ENCODE data around the gene FLRT2.

Gene FLRT2

DNA sequence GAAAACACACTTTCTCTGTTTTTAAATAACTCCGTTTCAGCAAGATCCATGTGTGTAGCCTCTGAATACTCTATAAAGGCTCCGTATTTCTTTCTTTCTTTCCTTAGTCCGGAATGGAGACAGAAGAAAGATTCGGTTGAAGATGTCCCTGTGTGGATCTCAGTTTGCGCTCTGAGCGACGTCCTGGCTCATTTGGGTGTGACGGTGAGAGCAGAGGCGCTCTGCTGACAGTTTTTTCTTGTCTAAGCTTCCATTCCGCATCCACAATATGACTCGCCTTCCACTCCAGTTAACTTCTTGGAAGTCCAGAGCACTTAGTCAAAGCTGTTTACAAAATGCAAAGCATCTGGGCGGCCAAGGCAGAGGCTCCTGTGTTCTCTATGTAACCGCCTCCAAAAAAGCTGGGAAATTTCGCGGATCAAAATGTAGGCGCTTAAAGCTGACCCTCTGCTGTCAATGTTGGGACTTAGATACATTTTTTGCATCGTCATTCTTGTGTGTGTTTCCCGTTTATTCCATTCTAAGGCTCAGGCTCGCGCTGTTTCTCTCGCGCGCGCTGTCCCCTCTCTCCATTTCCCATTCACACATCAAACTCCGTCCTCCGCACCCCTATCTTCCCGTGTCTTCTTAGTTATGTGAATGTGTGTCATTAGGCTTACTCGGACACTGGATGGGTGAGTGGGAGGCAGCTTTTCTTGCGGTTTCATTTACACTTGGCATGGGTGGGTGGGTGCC is 880 bp upstream of the FLRT2 start:
- no peak for DNase-seq (ENCODE audit: low read depth in 2 of 2, low spot score in 1 of 2)

DNA sequence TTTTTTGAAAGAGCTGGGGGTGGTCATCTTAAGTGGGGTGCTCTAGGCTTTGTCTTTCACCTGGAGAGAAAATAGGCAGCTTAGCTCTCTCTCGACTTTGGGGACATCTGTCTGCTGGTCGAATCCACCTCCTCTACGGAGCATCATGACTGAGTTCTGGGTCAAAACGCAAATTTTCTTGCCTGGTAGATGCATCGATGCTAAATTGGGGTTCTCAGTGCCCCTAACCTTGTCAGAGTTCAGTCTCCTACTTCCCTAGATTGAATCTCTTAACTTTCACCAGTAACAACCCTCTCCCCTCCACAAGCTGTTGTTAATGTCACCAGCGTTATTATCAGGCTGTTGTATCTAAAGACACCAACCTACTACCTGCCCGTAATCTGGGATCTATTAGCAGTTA is 682 bp downstream of the FLRT2 start:
- DNase-seq (ENCODE audit: low read depth in 2 of 2, low spot score in 1 of 2): no peak

DNA sequence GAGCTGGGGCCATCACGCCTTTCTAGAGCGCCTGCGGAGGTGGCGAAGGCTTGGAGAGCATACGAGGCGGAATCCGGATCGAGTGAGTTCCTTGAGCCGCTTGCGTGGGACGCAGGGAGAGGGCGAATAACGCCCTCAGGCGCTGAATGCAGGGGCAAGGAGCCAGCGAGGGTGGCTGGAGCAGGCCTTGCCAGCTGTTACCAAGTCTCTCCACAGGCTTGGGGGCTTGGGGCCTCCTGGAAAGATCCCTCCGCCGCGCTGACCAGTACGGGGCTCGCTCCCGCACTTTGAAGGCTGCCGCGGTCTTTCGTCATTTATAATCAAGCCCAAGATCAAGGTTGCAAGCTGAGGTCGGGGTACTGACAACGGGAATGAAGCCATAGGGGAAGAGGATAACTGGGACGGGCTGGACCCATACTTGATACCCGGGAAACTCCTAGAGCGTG is 1.2 kb downstream of the FLRT2 start:
- DNase-seq (ENCODE audit: low read depth in 2 of 2, low spot score in 1 of 2): no peak

DNA sequence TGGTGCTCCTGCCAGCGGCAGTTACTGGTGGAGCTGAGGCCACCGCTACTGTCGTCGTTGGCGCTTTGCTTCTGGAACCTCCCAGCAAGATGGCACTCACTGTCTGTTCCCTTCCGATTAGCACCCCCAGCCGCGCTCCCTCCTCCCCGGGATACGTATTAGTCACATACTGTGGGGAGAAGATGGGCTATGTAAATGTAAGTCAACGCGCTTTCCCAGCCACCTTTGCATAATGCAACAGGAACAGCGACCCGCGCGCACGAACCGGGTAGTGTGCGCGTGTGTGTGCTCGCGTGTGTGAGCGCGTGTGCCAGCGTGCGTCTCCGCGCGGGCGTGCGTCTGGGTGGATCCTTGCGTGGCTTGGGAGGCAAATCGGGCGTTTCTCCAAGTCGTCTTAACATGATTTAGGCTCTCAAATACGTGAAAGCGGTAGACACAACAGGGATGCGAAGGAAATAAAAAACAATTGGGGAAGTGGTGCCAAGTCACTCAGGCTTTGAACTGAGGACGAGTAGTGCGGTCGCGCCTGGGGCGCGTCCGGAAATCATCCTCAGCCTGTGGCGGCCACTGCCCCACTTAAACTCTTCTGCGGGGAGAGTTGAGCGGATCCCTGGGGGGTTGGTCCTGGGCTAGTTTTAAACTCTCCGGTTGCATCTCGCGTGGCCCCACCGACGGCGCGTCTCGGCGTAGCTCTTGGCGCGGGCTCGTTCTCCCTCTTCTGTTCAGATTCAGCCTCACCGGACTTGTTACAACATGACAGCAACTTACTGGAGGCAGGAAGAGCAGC is 1.8 kb downstream of the FLRT2 start:
- no peak for DNase-seq (ENCODE audit: low read depth in 2 of 2, low spot score in 1 of 2)

DNA sequence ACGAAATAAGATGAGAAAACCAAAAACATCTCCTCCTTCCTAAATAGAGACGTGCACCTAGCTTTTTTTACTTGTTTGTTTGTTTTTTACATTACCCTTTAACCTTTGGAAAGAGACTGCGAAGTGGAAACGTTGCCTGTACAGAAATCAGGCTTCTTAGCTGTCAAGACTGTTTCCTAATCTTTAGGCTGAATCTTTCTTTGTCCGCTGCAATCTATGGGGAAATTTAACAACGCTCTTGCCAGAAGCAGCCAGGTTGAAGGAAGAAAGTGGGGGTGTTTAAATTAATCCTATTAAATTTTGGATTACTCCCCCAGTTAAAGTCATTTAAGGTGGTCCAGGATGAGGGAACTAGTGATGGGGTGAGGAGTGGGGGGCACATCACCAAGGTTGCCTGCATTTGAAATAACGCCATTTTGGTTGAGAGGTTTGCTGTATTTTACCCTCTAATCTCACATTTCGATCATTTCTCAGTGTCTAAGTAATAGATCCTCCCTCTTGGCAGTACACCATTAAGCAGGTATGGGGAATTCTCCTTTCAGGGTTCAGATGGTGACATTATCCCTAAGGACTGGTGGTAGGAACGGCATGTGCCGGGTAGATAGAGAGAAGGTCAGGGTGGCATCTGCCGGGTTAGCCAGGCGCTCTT is 2.6 kb downstream of the FLRT2 start:
- DNase-seq (ENCODE audit: low read depth in 2 of 2, low spot score in 1 of 2): no peak

DNA sequence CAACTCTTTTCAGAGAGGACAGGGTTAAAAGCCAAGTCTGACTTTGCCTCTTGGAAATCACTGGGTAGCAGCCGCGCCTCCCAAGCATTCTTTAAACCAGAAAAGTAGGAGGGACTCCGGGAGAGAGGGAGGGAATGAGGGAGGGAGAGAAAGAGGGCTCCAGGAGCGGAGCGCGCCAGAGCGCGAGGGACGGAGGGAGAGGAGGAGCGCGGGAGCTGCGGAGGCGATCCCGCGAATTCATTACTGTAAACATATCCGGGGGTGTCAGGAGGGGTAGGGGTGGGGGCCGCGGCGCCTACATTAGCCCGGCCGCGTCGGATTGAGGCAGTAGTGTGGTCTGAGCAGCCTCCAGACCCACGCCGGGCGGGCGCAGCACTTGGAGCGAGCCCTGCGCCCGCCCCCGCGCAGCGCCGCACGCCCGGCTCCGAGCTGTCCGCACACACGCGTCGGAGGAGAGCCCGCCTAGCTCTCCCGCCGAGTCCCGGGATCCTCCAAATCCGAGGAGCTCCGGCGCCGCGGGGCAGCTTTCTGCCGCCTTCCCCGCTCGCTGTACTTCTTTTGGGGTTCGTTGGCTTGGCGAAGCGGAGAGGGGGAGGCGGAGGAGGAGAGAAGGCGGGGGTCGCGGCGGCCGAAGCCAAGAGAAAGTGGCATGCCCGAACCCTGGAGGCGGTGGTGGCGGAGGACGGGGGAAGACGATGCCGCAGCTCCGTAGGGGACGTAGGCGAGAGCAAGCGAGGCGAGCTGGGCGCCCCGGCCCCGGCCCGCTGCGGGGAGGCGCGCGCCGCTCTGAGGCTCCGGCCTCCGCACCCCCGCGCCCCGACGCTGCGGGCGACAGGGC is 3.3 kb downstream of the FLRT2 start:
- DNase-seq (ENCODE audit: low read depth in 2 of 2, low spot score in 1 of 2): no peak

DNA sequence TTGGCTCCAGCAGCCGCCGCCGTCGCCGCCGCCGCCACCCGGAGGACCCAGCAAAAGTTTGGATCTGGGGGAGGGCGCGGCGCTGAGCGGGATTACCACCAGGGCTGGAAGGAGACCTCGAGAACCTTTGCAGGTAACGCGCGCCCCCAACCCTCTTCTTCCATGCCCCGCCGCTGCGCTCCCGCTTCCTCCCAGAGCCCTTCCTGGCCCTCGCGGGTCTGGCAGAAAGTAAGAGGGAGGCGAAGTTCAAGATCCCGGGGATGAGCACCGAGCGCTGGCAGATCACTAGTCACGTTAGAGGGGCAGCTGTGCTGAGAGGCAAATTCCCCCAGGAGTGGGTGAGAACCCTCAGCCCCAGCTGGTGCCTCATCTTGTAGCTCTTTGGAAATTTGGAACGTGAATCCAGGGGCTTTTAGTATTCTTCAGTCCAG is 3.9 kb downstream of the FLRT2 start:
- no peak for DNase-seq (ENCODE audit: low read depth in 2 of 2, low spot score in 1 of 2)

DNA sequence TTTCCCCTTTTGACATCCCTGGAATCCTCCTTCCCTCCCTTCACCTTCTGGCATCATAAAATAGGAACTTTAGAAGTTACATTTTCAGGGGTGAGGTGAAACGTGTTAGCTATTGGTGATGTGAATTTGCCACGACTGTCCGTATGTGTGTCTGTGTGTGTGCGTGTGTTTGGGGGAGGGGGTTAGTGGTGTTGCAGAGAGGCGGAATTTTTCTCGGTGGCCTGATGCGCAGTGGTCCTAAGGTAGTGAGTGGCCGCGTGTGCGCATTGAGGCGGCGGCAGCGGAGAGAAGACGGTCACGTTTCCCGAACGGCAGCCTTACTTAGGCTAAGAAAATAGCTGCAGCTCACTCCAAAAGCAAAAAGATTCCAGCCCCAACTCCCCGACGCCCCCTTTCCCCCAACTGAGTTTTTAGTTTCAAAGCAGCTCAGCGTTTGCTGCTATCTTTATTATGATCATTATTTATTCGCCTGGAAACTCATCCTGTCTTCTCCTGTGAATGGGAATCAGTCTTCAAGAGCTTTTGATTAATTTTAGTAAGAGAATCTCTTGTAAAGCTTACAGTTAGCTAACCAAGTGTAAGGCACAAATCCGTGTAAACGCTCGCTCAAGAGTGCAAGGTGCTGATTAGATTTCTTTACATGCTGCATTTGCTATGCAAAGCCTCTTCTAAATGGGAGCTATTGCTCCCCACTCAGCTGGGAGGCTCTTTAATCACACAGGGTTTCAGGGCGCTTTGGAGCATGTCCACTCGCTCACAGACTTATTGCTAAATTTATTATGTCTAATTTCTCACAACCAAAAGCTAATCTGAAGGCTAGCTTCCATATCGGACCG is 4.7 kb downstream of the FLRT2 start:
- DNase-seq (ENCODE audit: low read depth in 2 of 2, low spot score in 1 of 2): no peak

DNA sequence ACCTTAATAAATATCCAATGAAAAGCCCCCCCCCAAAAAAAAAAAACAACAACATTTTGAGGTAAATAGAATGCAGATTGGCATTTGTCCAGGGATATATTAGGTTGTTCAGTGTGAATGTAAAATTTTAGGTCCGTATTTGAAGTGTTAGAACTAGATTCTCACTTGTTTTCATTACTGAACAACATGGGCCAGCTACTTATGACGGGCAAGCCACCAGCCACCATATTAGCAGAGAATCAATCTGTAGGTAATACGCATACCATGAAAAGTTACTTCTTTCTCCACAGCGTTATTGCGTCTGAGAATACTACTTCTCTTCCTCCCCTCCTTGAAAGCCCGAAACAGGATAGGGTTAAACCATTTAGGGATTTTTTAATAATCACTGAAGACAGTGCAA is 5.4 kb downstream of the FLRT2 start:
- no peak for DNase-seq (ENCODE audit: low read depth in 2 of 2, low spot score in 1 of 2)

DNA sequence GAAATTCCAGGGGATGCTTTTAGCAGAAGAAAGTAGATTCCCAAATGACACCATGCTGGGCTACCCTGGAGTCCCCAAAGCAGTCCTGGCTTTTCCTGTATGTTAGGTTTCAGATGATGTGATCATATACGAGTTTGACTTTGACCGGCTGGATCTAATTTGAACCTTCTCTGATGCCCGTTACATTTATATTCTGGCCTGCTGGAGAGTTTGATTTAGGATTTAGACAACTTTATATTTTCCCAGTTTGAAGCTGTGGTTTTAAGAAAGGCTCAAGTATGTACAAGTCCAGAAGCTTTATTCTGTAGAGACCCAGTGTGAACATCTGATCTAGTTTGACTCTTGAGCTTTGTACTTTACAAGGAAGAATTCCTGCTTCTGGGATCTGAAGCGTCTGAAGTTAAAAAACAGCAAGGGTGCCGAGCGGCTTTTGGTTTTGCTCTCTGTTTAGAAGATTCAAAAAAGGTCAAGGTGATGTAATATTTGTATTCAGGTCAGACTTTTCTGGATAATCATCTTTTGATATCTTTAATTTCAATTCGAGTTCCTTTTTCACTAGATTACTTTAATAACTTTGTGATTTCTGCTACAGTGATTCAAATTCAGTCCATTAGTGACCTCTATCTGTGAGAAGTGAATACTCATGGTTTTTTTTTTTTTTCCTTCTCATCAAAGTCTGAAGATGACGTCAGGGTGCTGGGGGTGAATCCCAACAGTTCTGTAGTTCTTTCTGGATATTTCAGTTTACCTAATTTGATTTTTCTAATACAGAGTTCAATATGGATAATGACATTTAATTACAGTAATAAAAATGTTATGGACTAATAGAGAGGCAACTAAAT is 6.3 kb downstream of the FLRT2 start:
- DNase-seq (ENCODE audit: low read depth in 2 of 2, low spot score in 1 of 2): no peak

DNA sequence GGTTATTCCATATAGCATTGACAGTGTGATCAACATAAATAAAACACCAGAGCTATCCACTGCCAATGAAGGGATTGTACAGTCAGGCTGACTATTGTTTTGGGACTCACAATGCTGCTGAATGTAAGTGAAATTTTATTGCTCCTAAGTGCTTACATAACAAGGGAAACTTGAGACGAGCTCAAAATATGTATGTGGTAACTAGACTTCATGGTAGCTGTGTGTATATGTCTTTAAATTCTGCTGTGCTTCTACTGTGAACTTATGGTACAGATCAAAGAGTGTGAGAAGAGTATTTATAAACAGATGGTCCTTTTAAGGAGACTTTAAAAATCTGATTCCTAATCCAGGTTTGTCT is 6.9 kb downstream of the FLRT2 start:
- DNase-seq (ENCODE audit: low read depth in 2 of 2, low spot score in 1 of 2): no peak

DNA sequence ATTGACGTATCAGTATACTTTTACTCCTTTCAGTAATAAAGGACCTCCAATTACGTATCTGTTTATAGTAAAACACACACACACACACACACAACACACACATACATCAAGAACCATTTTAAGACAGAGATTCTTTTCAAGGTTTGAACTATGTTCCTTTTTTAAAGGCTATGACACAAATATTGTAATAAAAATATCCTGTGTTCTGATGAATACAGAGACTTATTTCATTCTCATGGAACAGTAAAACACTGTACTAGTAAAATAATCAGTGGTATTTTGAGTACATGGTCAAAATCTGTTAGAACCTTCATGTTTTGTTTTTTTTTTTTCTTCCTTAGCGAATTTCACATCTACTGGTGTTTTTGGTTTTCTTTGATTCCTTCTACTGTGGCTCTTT is 7.6 kb downstream of the FLRT2 start:
- DNase-seq (ENCODE audit: low read depth in 2 of 2, low spot score in 1 of 2): no peak

DNA sequence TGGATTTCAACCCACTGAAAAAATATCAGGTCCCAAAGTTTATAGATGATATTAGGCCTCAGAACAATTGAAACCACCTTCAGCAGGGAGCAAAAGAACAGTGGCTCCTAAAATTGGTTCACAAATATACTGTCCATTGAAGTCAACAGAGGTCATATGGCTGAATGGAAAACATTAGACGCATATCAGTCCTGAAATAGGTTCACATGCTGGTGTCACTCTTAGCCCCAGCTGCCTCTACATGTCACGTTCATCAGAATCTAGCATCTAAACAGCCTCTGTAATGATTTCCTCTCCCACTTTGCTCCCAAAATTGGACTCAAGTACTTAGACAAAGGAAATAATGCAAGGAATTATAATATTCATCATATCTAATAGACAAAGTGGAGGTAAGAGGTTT is 8.7 kb downstream of the FLRT2 start:
- DNase-seq (ENCODE audit: low read depth in 2 of 2, low spot score in 1 of 2): no peak

DNA sequence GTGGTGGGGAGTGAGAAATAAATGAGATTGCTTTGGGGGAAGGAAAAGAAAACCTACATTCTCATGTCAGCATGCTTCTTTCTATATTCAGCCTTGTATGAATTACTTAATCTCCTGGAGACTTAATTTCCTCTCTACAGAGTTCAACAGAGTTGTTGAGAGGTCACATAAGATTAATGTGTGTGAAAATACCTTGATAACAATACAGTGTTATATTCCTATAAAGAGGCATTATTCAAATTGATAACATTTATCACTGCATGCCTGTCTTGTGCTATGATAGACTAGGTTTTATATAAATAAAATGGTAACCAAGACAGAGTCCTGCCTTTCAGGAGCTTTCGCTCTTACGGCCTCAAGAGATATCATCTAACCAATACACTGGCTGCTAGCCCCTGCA is 9.6 kb downstream of the FLRT2 start:
- no peak for DNase-seq (ENCODE audit: low read depth in 2 of 2, low spot score in 1 of 2)

DNA sequence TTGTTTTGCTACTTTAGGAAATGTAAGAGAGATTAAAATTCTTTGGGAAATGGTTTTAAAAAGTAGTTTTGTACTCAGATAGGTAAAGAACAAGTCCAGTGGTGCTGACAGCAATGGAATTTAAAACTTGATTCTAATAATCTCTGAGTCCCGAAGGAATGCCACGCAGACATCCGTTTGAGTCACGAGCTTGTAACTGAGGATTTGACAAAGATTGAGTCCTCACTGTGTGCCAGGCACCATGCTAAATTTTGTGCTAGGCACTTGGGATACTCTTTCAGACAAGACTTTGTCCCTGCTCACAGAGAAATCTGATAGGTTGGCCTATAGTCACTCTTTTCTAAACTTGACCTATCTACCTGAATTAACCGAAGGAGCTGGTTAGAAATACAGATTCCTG is 12.7 kb downstream of the FLRT2 start:
- DNase-seq (ENCODE audit: low read depth in 2 of 2, low spot score in 1 of 2): no peak

DNA sequence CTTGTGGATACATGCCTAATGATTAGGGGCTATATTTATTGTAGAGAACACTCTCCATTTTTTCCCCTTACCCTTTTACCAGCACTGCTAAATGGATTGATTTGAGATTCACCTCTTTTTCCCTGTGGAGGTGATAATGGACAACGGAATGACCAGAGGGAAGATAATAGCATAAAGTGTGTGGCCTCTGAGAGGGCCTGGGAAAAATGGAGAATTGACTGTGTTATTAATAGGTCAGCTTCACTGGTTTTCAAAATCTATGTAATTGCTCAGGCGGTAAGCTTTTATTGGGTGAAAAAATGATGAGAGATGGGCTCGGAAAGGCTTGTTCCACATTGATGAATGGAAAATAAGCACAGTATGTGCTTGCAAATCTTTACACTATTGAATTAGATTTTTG is 15.8 kb downstream of the FLRT2 start:
- no peak for DNase-seq (ENCODE audit: low read depth in 2 of 2, low spot score in 1 of 2)

DNA sequence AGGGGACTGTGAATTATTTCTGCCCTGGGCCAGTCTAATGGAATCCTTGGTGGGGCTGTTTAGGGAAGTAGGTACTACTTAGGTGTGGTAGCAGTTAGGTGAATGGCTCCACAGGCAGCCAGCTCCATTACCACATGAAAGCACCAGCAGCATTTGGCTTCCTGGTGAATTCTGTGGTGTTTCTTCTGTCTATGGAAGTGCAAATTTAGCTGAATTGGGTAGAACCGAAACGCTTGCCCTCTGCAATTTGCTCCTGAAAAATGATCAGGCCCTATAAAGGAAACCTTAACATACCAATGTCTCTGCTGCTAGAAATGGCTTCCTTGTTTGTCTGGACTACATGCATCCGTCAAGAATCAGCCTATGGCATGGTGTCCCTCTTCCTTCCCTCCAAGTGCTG is 16.4 kb downstream of the FLRT2 start:
- DNase-seq (ENCODE audit: low read depth in 2 of 2, low spot score in 1 of 2): no peak

DNA sequence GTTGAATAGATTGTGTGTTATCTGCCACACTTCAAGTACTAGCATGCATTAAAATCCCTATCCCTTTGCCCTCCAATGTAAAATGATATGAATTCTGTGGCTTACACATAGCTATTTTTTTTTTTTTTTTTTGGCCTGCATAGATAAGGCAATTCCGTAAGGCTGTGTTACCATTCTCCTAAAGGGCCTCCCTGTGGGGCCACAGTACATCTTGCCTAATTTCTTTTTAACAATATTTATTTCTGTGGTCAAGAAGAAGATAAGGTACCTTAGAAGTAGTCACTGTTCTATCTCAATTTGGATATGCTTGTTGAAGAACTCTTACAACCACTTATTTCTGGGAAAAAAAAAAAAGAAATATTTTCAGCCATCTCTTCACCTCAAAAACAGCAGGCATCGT is 19.8 kb downstream of the FLRT2 start:
- no peak for DNase-seq (ENCODE audit: low read depth in 2 of 2, low spot score in 1 of 2)

DNA sequence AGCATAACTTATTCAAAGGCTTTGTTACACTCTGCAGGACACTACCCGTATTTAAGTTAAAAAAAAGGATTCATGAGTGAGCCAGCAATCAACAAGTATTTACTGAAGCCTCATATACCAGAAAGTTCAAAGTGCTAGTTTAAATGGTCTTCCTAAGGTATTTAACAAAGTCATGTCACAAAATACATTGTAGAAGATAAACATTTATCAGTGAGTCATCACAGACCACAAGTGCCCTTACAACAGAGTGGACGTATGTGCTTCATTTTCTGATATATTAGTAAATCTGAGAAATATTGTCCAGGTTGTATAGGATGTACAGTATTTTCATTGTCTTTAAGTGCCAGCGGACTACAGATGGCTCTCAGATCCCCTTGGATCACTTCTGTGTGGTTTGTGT is 24.2 kb downstream of the FLRT2 start:
- DNase-seq (ENCODE audit: low read depth in 2 of 2, low spot score in 1 of 2): no peak

DNA sequence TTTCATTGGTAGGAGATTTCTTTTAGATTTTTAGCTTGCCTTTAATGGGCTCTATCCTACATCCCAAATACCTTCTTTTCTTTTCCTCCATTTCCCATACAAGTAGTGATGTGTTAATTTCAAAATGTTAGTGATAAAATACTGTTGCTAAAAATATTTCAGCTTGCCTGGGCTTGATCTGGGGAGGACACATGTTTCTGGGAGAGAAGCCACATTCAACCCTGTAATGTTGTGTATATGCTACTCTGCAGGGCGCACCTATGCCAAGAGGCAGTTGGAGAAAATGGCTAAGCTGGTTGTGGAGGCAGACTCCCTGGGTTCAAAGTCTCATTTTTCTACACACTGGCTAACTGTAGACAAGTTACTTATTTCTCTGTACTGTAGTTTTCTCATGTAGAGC is 26.3 kb downstream of the FLRT2 start:
- no peak for DNase-seq (ENCODE audit: low read depth in 2 of 2, low spot score in 1 of 2)
